Hepatocyte (in vitro differentiated cells): Measurements from ENCODE around the gene TMOD1. TPM values are rescaled to one million over a fixed set of nuclear protein-coding genes. Genes with fewer than 3 reads are reported as not detected.
A peak's percentile ranks its signal among the peaks of the same experiment; 100 is the strongest.
"Not testable (repeated sequence)": the region's sequence is repeated elsewhere in the genome, so short reads cannot be mapped to it uniquely, and the experiment has no call there.

Experiments
- DNase-seq: peaks from one replicate; pipeline ENCODE4 v3.0.0-alpha.2; 2016; ENCODE audit warnings: low spot score
- H2AFZ ChIP-seq: fragments of 200-600 bp; sonication (generic); 2 replicates; pipeline ENCODE4 v1.6.0; 2016; ENCODE audit warnings: antibody characterized with exemption, mild to moderate bottlenecking
- H3K27ac ChIP-seq: fragments of 200-600 bp; sonication (generic); 2 replicates; pipeline ENCODE4 v1.5.1; 2016; ENCODE audit warnings: mild to moderate bottlenecking
- H3K27me3 ChIP-seq: fragments of 200-600 bp; sonication (generic); 2 replicates; pipeline ENCODE4 v1.6.1; 2016
- H3K36me3 ChIP-seq: fragments of 200-600 bp; sonication (generic); replicated peaks from 2 replicates; pipeline ENCODE4 v1.5.1; 2016; ENCODE audit warnings: low read depth; ENCODE audit not compliant: insufficient read depth
- H3K4me1 ChIP-seq: fragments of 200-600 bp; sonication (generic); 2 replicates; pipeline ENCODE4 v1.5.1; 2016; ENCODE audit warnings: mild to moderate bottlenecking, moderate library complexity; ENCODE audit not compliant: insufficient read depth
- H3K4me2 ChIP-seq: fragments of 200-600 bp; sonication (generic); 2 replicates; pipeline ENCODE4 v1.6.0; 2016
- H3K4me3 ChIP-seq: fragments of 200-600 bp; sonication (generic); 2 replicates; pipeline ENCODE4 v1.5.1; 2016; ENCODE audit warnings: mild to moderate bottlenecking
- H3K79me2 ChIP-seq: fragments of 200-600 bp; sonication (generic); 2 replicates; pipeline ENCODE4 v1.6.0; 2017; ENCODE audit warnings: mild to moderate bottlenecking
- H3K9me2 ChIP-seq: fragments of 200-600 bp; sonication (generic); replicated peaks from 2 replicates; pipeline ENCODE4 v1.6.0; 2017; ENCODE audit warnings: mild to moderate bottlenecking; ENCODE audit not compliant: insufficient read depth
- H3K9me3 ChIP-seq: fragments of 200-600 bp; sonication (generic); 2 replicates; pipeline ENCODE4 v1.5.1; 2016; ENCODE audit warnings: low read depth, mild to moderate bottlenecking
- H4K20me1 ChIP-seq: fragments of 200-600 bp; sonication (generic); 2 replicates; pipeline ENCODE4 v1.6.0; 2016; ENCODE audit warnings: mild to moderate bottlenecking; ENCODE audit not compliant: insufficient read depth, poor library complexity, severe bottlenecking
- EZH2 ChIP-seq: fragments of 200-600 bp; sonication (generic); IDR thresholded peaks from 2 replicates; pipeline ENCODE4 v1.6.1; 2016; ENCODE audit warnings: antibody characterized with exemption, mild to moderate bottlenecking, borderline replicate concordance
- EZH2phosphoT487 ChIP-seq: fragments of 200-600 bp; sonication (generic); IDR thresholded peaks from one replicate; pipeline ENCODE4 v1.6.1; 2018; ENCODE audit warnings: antibody characterized with exemption, mild to moderate bottlenecking, low read depth, moderate library complexity; ENCODE audit not compliant: unreplicated experiment, severe bottlenecking
- WGBS: methylation state at CpG from one replicate; pipeline ENCODE4 v1.1.6; 2016; ENCODE audit warnings: low lambda C conversion rate; ENCODE audit errors: missing lambda C conversion rate; 5-methylcytosine and 5-hydroxymethylcytosine counted together
- polyA plus RNA-seq: library from polyadenylated mRNA; unstranded; fragments of >200 nt; fragmentation: Nextera tagmentation; extraction: Ambion mirVana; gene quantifications from 2 replicates; pipeline ENCODE4 v1.2.1, GENCODE V29; 2016
- total RNA-seq: library from RNA; depleted of rRNA; stranded (reverse); fragments of >200 nt; gene quantifications from 2 replicates; pipeline ENCODE4 v1.2.3, GENCODE V29; 2014
- TF ChIP-seq, protein P1 (sequence below): fragments of 200-600 bp; sonication (generic); IDR thresholded peaks from 2 replicates; pipeline ENCODE4 v1.5.1; 2016; ENCODE audit warnings: antibody characterized with exemption, mild to moderate bottlenecking; ENCODE audit not compliant: poor library complexity

The TMOD1 gene
- total RNA-seq (0.32 and 0.47 TPM in 2 replicates), polyA plus RNA-seq (0.47 and 3.5 TPM in 2 replicates)

- Histone ChIP-seq H3K4me1 (peaks cover 12% of the 10 kb centered on the region), H3K36me3 (no peaks in the 10 kb centered on the region), H3K27me3 (peaks cover 67% of the 10 kb centered on the region), H3K9me2 (no peaks in the 10 kb centered on the region), H3K4me3 (peak within 1 kb of the TSS; percentile 42), H3K27ac (no peak within 1 kb of the TSS), H4K20me1 (no peaks in the 10 kb centered on the region), H3K9me3 (no peaks in the 10 kb centered on the region), H3K79me2 (no peaks in the 10 kb centered on the region), H2AFZ (peak within 1 kb of the TSS; percentile 60), H3K4me2 (peak within 1 kb of the TSS; percentile 100)
- peak; percentile 73 for TF ChIP-seq EZH2phosphoT487
- TF ChIP-seq, protein P1, sequence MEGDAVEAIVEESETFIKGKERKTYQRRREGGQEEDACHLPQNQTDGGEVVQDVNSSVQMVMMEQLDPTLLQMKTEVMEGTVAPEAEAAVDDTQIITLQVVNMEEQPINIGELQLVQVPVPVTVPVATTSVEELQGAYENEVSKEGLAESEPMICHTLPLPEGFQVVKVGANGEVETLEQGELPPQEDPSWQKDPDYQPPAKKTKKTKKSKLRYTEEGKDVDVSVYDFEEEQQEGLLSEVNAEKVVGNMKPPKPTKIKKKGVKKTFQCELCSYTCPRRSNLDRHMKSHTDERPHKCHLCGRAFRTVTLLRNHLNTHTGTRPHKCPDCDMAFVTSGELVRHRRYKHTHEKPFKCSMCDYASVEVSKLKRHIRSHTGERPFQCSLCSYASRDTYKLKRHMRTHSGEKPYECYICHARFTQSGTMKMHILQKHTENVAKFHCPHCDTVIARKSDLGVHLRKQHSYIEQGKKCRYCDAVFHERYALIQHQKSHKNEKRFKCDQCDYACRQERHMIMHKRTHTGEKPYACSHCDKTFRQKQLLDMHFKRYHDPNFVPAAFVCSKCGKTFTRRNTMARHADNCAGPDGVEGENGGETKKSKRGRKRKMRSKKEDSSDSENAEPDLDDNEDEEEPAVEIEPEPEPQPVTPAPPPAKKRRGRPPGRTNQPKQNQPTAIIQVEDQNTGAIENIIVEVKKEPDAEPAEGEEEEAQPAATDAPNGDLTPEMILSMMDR = peak; percentile 19
- no peak for TF ChIP-seq EZH2
- DNase-seq = peak; percentile 76
- WGBS = 3% methylated on average over 26 of the region's 87 CpGs
These were observed at the start of gene TMOD1 for GRCh38 chr9:97501177-97501971. TMOD1 (plus strand) TSS chr9:97501666; CDS start chr9:97524189, 22,523 bp downstream.

GRCh38 chr9:97453573-97453972 lies 47.9 kb upstream of the TMOD1 start:
- H3K36me3 ChIP-seq, H3K4me3 ChIP-seq: not testable (repeated sequence)
- WGBS = 97% methylated on average over 3 of the region's 3 CpGs

DNA sequence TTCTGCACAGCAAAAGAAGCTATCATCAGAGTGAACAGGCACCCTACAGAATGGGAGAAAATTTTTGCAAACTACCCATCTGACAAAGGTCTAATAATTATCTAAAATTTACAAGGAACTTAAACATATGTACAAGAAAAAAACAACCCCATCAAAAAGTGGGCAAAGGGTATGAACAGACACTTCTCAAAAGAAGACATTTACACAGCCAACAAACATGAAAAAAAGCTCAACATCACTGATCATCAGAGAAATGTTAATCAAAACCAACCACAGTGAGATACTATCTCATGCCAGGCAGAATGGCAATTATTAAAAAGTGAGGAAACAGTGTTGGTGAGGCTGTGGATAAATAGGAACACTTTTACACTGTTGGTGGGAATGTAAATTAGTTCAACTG lies 44.6 kb upstream of the TMOD1 start:
- not testable (repeated sequence) for H3K27me3 ChIP-seq, H3K4me3 ChIP-seq, H3K9me2 ChIP-seq, H3K4me2 ChIP-seq, H4K20me1 ChIP-seq, H3K79me2 ChIP-seq, H2AFZ ChIP-seq, H3K36me3 ChIP-seq, H3K4me1 ChIP-seq, DNase-seq, H3K27ac ChIP-seq, H3K9me3 ChIP-seq

More at GRCh38 chr9:97453573-97453972, 47.9 kb upstream of the TMOD1 start:
- not testable (repeated sequence) for H2AFZ ChIP-seq, H3K4me2 ChIP-seq, DNase-seq, H3K9me2 ChIP-seq, H3K9me3 ChIP-seq, H3K27me3 ChIP-seq, H3K27ac ChIP-seq, H3K79me2 ChIP-seq, H3K4me1 ChIP-seq, H4K20me1 ChIP-seq

DNA sequence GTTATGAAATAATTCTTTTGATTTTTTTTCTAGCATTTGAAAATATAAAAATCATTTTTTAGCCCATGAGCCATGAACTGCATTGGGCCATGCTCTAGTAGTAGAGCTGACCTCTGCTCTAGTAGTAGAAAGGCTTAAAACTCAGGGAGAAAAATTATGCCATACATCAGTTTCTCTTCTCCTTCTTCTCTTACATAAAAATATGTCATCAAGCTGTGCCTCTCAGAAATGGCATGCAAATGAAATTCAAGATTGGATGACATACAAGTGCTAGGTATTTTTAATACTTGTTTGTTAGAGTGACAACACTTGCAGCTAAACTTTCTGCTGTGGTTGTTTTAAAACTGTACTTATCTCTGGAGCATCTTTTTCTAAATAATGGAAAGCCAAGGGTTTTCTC lies 42.1 kb upstream of the TMOD1 start:
- H3K4me2 ChIP-seq = no peak overlapping the region
- no peak overlapping the region for H3K4me3 ChIP-seq
- no peaks in the 10 kb centered on the region for H3K79me2 ChIP-seq
- H2AFZ ChIP-seq = no peak overlapping the region
- no peaks in the 10 kb centered on the region for H3K4me1 ChIP-seq
- H3K27ac ChIP-seq = no peak overlapping the region
- no peaks in the 10 kb centered on the region for H3K9me3 ChIP-seq
- H3K9me2 ChIP-seq = no peaks in the 10 kb centered on the region
- no peaks in the 10 kb centered on the region for H3K36me3 ChIP-seq
- DNase-seq = no peak
- no peaks in the 10 kb centered on the region for H3K27me3 ChIP-seq
- TF ChIP-seq EZH2phosphoT487 (no peak), EZH2 (no peak)
- TF ChIP-seq, protein P1 = no peak
- H4K20me1 ChIP-seq = no peaks in the 10 kb centered on the region
